Raji (cell line): ENCODE results near the gene SLC39A7.

Experiments used
- POLR2A ChIP-seq: IDR thresholded peaks from 2 replicates; pipeline ENCODE4 v1.6.1; 2011; ENCODE audit warnings: low read depth, low read length, control low read depth; ENCODE audit not compliant: insufficient read depth

The SLC39A7 gene

DNA sequence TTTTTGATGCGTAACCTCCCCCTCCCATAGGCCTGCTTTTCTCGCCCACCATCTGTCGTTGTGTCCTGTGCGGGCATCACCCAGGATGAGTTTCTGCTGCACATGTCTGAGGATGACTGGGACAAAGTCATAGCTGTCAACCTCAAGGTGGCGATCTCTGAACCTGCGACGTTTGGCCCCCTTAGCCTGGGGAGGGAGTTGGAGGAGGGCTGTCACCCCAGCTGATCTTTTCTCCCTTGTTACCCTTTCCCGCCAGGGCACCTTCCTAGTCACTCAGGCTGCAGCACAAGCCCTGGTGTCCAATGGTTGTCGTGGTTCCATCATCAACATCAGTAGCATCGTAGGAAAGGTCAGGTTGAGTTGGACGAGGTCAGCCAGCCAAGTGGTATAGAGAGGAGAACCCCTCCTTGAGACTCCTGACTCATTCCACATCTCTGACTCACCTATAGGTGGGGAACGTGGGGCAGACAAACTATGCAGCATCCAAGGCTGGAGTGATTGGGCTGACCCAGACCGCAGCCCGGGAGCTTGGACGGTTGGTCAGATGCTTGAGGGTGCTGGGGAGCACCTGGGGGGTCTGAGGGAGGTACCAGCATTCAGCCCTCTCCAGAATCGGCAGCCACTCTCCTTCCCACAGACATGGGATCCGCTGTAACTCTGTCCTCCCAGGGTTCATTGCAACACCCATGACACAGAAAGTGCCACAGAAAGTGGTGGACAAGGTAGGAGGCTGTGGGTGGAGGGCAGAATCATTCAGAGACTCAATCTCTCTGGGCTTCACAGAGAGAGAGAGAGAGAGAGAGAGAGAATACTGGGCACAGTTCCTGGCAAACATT, 4.7 kb downstream of the SLC39A7 start:
- no peak for TF ChIP-seq POLR2A

DNA sequence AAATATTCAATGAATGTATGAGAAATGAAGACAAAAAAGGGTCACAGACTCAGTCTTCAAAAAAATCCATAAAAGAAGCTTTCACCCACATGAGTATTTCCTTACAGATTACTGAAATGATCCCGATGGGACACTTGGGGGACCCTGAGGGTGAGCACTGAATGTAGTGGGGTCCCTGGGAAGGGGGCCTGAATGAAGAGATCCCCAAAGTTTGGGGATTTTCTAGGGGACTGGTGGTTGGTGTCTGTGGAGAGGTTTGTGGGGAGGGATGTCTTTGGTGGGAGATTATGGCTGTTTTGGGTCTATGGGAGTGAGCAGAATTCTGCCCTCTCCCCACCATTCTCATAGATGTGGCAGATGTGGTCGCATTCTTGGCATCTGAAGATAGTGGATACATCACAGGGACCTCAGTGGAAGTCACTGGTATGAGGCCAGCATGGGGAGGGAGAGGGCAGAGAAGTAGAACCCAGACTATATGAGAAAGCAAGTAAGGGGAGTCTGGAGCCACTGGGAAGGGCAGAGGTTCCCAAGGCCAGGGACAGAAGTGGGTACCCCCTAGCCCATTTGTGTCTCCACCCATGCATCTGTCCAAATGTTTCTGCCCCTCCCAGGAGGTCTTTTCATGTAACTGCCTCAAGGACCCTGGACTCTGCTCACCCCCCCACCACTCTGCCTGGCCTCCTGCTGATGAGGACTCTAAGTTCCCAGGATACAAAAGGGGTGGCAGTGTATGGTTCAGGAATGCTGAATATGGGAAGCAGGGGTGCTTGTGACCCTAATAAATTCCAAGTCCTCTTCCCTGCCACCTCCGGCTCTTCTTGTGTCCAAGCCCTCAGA, 5.6 kb downstream of the SLC39A7 start:
- TF ChIP-seq POLR2A = no peak; the same call in 1 of the 2 replicates

DNA sequence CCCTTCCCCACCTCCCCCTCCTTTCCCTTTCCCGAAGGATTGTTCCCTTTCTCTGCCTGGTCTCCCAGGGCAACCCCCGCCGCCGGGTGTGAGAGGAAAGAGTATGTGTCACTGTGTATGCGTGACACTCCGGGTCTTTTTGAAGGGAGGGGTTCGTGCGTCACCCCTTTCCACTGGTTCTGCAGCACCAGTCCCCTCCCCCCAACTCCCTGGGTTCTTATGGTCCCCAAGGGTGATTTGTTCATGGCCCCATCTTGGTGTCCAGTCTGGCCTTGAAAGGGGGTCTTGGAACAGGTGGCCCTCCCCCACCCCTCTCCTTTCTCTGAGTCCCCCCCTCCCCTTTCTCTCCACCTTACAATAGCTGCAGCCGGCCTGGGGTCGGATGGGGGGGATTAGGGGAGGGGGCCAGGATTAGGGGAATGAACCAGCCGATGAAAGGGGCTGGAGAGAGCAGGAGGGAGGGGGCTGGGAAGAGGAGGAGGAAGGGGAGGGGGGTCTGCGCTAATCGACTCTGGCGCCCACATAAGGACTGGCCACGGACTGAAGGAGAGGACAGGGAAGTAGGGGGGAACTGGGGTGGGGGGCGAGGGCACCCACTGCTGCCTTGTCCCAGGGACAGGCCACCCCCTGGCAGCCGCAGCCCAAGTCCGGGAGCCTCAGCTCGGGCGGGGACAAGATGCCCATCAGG, 6.3 kb downstream of the SLC39A7 start:
- TF ChIP-seq POLR2A = no peak; the same call in 1 of the 2 replicates

DNA sequence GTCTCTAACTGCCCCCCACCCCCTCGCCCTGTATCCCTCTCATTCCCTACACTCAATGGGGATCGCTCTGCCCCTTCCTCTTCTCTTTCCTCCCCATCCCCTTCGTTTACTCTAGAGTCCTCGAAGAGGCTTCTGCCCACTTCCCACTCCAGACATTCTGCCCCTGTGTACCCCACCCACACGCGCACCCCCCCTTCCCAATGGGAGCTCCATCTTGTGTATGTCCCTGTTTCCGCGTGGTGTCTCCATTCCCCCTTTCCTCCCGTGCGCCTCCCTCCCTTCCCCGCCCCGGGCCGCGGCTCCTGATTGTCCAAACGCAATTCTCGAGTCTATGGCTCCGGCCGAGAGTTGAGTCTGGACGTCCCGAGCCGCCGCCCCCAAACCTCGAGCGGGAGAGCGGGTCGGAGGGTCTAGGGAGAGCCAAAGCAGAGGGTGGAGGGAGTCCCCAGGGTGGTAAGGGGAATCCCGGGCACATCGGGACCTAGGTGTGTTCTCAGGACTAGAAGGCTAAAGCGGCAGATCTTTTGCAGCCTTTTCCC, 7.0 kb downstream of the SLC39A7 start:
- no peak for TF ChIP-seq POLR2A

DNA sequence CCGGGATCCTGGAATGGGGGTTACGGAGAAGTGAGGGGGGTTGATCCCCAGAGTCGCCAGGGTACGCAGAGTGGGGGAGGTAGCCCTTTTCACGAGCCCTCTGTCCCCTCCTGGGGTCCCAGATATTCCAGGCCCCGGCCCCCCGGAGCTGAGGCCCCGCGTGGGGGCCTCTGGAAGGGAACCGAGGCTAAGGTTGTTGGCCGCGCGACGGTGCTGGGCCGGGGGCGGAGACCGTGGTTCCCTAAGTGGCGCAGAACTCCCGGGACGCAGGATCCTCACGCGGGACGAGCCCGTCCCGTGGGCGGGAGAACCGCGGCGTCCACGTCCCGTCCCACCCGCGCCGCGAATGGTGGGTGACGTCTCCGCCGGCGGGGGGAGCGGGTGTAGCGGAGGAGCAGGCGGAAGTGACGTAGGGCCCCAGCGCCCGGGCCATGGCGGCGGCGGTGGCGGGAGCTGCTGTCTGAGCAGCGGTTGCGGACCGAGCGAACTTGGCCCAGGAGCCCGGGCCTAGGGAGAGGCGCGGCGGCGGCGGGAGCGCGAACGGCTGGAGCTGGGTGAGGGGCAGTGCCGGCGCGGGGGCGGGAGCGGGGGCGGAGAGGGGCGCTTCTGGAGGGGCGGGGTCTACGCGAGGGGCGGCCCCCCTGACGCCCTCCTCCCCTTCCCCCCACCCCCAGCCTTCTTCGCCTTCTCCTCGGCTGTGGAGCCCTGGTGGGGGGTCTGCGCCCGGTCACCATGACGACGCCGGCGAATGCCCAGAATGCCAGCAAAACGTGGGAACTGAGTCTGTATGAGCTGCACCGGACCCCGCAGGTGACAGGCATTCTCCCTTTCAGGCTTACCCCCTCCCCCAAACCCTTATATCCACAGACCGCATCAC, 7.7 kb downstream of the SLC39A7 start, which contains the start of gene RING1:
TSS of gene RING1 (plus strand) at position 410 of the 877 bp plus-strand sequence. CDS start at position 733, 323 bp downstream.
- peak; percentile 90 for TF ChIP-seq POLR2A

DNA sequence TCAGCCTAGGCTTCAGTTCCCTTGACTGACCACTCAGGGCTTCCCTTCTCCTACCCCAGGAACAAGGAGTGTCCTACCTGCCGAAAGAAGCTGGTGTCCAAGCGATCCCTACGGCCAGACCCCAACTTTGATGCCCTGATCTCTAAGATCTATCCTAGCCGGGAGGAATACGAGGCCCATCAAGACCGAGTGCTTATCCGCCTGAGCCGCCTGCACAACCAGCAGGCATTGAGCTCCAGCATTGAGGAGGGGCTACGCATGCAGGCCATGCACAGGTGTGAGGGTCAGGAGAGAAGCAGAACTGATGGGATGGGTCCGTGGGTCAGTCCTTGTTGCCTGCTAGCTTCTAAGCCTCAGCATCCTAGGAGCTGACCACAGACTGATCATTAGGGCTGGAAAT, 9.2 kb downstream of the SLC39A7 start:
- TF ChIP-seq POLR2A = no peak

DNA sequence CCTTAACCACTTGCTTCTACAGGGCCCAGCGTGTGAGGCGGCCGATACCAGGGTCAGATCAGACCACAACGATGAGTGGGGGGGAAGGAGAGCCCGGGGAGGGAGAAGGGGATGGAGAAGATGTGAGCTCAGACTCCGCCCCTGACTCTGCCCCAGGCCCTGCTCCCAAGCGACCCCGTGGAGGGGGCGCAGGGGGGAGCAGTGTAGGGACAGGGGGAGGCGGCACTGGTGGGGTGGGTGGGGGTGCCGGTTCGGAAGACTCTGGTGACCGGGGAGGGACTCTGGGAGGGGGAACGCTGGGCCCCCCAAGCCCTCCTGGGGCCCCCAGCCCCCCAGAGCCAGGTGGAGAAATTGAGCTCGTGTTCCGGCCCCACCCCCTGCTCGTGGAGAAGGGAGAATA, 10.5 kb downstream of the SLC39A7 start:
- TF ChIP-seq POLR2A = no peak

DNA sequence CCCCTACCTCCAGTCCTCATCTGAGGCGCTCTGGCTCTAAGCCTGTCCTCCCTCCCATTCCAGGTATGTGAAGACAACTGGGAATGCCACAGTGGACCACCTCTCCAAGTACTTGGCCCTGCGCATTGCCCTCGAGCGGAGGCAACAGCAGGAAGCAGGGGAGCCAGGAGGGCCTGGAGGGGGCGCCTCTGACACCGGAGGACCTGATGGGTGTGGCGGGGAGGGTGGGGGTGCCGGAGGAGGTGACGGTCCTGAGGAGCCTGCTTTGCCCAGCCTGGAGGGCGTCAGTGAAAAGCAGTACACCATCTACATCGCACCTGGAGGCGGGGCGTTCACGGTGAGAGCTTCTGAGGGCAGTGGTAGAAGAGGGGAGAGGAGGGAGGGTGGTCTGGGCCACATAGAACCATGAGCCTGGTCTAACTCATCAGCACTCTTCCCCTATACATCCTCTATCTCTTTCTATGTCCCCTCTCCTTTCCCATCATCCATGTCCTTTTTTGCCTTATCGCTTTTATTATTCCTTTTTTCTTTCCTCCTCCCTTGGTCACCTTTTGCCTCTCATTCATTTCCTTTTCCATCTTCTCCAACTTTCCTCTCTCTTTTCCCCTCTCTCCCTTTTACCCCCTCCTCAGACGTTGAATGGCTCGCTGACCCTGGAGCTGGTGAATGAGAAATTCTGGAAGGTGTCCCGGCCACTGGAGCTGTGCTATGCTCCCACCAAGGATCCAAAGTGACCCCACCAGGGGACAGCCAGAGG, 11.2 kb downstream of the SLC39A7 start:
- TF ChIP-seq POLR2A = no peak

DNA sequence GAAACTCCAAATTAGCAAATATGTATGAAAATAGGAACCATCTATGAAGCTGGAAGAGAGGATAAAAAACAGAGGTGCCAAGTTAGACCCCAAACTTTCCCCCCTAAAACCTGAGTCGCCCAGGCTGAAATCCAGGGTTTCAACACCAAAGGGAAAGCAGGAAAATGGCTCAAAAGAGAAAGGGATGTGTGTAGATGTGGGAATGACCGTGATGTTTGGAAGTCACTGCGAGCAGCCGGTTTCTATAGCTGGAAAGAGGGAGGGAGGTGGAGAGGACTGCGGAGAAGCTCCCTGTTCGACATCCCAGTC, 12.1 kb downstream of the SLC39A7 start:
- no peak for TF ChIP-seq POLR2A

DNA sequence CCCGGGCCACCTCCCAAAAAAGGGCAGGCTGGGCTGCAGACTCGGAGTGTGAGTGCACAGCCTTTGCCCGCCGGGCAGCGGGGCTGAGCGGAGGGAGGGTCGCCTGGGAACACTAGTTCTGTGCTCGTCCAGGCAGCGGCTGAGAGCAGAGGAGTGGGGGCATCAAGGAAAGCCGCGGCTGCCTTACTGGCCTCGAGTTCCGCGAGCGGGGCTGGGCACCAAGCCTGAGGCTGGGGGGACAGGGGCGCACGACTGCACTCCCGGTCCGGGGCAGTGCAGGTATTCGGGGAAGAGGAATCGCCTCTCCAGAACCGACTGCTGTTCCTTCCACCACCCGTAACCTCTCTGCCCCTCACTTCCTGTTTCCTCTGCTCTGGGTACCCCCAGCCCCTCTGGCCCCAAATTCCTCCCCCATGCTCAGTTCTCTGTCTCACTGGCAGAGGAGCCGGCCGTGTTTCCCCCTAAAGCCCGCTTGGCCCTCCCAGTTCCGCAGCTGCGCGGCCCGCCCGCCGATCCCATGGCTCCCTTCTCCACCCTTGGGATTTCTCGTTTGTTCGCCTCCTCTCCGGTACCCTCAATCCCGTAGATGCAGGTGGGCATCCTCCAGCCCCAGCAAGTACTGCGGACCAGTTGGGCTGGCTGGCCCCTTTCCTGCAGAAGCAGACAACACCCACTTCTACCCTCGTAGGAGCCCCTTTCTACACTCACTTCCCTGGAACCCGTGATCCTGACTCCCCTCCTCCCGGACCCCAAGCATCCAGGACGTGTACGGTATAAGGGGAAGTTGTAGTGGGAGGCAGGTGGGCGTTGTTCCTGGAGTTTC, 12.7 kb downstream of the SLC39A7 start:
- TF ChIP-seq POLR2A = 0 out of 2 replicates have a peak, but pooled peaks have one; percentile 24

DNA sequence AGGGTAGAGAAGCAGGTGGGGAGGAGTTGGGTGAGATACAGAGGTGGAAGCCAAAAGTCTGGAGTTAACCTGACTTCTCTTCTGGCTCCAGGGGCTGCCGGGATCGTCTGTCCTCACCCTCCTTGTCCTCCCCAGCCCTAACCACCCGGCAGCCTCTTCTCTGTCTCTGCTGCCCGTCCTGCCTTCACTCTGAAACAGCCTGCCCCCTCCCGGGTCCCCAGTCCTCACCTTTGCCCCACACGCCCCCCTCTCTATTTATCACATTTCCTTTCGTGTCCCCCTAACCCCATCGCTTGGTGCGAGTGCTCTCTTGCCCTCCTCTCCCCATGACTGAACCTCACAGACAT, 13.3 kb downstream of the SLC39A7 start:
- no peak for TF ChIP-seq POLR2A

DNA sequence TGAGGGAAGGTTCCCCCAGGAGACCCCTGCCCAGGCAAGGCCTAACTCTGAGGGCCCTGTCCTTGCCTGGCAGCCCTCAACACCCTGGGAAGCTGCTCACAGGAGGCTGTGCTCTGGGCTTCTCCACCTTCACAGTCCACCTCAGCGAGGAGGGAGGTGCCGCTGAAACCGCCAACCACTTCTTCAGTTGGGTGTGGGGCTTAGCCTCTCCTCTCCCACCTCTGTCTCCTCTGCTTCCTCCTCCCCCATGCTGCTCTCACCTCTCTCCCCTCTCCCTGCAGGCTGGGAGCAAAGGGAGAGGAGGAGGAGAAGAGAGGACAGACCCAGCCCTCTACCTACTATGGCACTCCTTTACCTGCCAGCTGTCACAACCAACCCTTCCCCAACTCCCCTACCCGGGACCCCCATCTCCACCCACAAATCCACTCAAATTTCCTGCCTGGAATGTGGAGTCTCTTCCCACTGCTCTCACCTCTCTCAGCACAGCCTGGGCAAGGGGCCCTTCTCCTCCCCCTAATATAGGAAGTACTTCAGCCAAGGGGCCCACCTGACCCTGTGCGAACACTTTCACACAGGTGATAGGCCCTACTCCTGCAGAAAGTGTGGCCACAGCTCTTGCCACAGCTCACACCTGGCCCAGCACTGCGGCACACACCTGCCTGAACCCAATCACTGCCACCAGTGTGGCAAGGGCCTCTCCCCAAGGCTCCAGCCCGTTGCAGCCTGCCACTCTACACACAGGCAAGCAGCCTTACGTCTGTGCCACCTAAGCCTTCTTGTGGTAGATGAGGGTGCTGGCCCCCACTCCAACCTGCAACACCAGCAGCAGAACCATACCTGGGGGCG, 14.8 kb downstream of the SLC39A7 start:
- no peak for TF ChIP-seq POLR2A

DNA sequence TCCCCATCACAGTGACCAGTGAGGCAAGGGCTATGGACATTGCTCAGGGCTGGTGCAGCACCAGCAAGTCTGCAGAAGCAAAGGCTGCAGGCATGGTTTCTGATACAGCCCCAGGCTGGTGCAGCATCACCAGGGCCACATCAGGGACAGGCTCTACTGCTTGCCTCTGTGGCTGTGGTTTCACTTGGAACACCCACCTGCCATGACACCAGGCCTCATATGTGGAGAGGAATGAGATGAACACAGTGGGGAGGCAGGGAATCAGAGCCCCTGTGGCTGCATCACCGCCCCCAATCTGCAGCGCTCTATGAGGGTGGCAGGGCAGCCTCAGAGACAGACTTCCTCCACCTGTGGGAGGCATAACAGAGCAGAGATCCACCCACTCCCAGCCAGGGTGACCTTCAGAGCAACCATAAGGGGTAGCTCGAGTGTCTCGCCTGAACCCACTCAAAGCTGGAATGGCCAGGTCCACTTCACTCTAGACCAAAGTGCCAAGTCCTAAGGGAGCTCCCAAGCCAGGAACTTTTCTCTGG, 15.5 kb downstream of the SLC39A7 start:
- TF ChIP-seq POLR2A = no peak
